Fibroblast of lung (primary cell): Measurements from ENCODE around the gene TENM4.

Experiments used
- CTCF ChIP-seq, 2 donors: IDR thresholded peaks in 1 of 2; conservative IDR thresholded peaks in 1 of 2; 1 replicate in 1 of 2; 2 replicates in 1 of 2; pipeline ENCODE4 v1.5.1; 2011 to 2012; ENCODE audit warnings: low read length in 2 of 2, control low read depth in 1 of 2, inconsistent platforms in 1 of 2, low read depth in 1 of 2, mild to moderate bottlenecking in 1 of 2
- EZH2 ChIP-seq: IDR thresholded peaks from 2 replicates; pipeline ENCODE4 v1.5.1; 2012; ENCODE audit warnings: low read length, control low read depth, mild to moderate bottlenecking; ENCODE audit errors: missing control alignments

- TF ChIP-seq CTCF (conservative IDR thresholded peaks at IDR 0.05 in 1 of 2, IDR thresholded peaks at IDR 0.05 in 1 of 2; ENCODE audit: low read depth in 1 of 2, low read length in 2 of 2) = no peak
- TF ChIP-seq EZH2 = no peak
Measured at GRCh38 chr11:79150320-79150719, 290.5 kb downstream of the TENM4 start.
